MM.1S (cell line): ENCODE results near the gene FOXD2.

Source experiments
- CTCF ChIP-seq: fragments of 300-600 bp; sonication (generic); IDR thresholded peaks from 2 replicates; pipeline ENCODE4 v1.5.1; 2016; ENCODE audit warnings: antibody characterized with exemption, low read length, mixed read lengths
- EZH2phosphoT487 ChIP-seq: fragments of 300-600 bp; sonication (generic); IDR thresholded peaks from 2 replicates; pipeline ENCODE4 v1.6.1; 2018; ENCODE audit warnings: antibody characterized with exemption, low read length

DNA sequence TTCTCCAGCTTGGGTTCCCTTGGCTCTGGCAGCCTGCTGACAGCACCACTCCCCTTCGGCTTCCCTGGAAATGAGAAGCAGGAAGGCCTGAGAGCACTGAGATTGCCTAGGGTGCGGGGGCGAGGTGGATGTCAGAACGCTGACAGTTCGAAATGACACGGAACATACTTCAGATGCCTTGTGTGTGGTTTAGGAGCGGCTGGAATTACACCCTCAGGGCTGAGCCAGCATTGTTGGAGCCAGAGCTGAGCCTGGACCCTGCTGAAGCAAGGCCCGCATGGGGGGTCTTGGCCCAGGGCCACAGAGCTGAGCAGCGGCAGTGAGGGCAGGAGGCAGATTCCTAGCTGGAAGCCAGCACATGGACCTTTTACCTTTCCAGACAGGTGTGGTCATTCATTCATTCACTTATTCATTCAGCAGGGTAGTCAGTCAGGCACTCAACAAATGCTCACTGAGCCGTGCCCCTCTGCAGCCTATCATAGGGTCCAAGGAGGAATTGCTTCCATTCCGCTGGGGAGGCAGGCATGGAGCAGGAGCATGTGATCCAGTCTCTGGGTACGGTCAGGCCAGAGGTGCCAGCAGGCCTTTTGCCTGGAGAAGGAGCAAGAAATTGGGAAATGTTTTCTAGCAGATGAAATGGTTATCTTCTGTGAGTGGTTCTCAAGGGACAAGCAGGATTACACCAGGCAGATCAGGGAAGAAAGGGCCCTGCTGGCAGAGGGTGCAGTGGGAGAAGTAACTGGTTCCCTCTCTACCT, 28.4 kb upstream of the FOXD2 start:
- TF ChIP-seq CTCF (no peak), EZH2phosphoT487 (no peak)
